ENCODE data around the gene AP2M1. TPM values are rescaled to one million over a fixed set of nuclear protein-coding genes. Genes with fewer than 3 reads are reported as not detected.

The AP2M1 gene
- total and polyA plus RNA-seq, 2 of the 13 experiments (the other 11 are each of a cell fraction or from before 2014, with no cell fraction given) = 126 to 146 TPM

GRCh38 chr3:184135149-184135910 is 39.3 kb upstream of the AP2M1 start, which contains the start of gene EIF2B5 (continued):
- TF ChIP-seq ZHX1 (CRISPR knock-in tag; IDR thresholded peaks at IDR 0.05; ENCODE audit: low read depth) = peak; percentile 88
- TF ChIP-seq SKI (IDR thresholded peaks at IDR 0.05; ENCODE audit: partially characterized antibody) = peak; percentile 23
- TF ChIP-seq CREM (IDR thresholded peaks at IDR 0.05) = peak; percentile 78
- TF ChIP-seq CREM (CRISPR knock-in tag; IDR thresholded peaks at IDR 0.05) = no peak
- TF ChIP-seq MIER3 (CRISPR knock-in tag; IDR thresholded peaks at IDR 0.05; ENCODE audit: borderline replicate concordance) = peak; percentile 94; the same call in 1 of the 2 replicates
- TF ChIP-seq ZNF746 (CRISPR knock-in tag; IDR thresholded peaks at IDR 0.05) = no peak
- peak; percentile 65; the same call in 1 of the 2 replicates for TF ChIP-seq ARID5B (CRISPR knock-in tag; IDR thresholded peaks at IDR 0.05)
- peak; percentile 61; the same call in 1 of the 2 replicates for TF ChIP-seq MIER2 (CRISPR knock-in tag; IDR thresholded peaks at IDR 0.05)
- no peak for TF ChIP-seq MAFG (CRISPR knock-in tag; IDR thresholded peaks at IDR 0.05)
- peak; percentile 81 for TF ChIP-seq FOXC1 (CRISPR knock-in tag; IDR thresholded peaks at IDR 0.05; ENCODE audit: borderline replicate concordance)
- peak; percentile 88 for TF ChIP-seq XRCC5 (optimal IDR thresholded peaks at IDR 0.05; ENCODE audit: low read length)
- no peak; the same call in 1 of the 2 replicates for TF ChIP-seq FUBP1 (CRISPR knock-in tag; IDR thresholded peaks at IDR 0.05; ENCODE audit: borderline replicate concordance)
- peak; percentile 88 for TF ChIP-seq MED8 (CRISPR knock-in tag; IDR thresholded peaks at IDR 0.05; ENCODE audit: insufficient replicate concordance)
